GM23248 (cell line): Measurements from ENCODE around the gene COL26A1. TPM values are rescaled to one million over a fixed set of nuclear protein-coding genes. Genes with fewer than 3 reads are reported as not detected.

Experiments
- DNase-seq: peaks from one replicate; pipeline ENCODE4 v3.0.0-alpha.2; 2015
- H2AFZ ChIP-seq: fragments of 200-600 bp; sonication (generic); 2 replicates; pipeline ENCODE4 v1.6.1; 2016; ENCODE audit warnings: antibody characterized with exemption
- H3F3A ChIP-seq: fragments of 200-600 bp; sonication (generic); 2 replicates; pipeline ENCODE4 v1.6.1; 2016; ENCODE audit warnings: mild to moderate bottlenecking, antibody characterized with exemption, mixed run types; ENCODE audit not compliant: insufficient read depth
- H3K27ac ChIP-seq: fragments of 200-600 bp; sonication (generic); 2 replicates; pipeline ENCODE4 v1.5.1; 2016; ENCODE audit warnings: mild to moderate bottlenecking
- H3K27me3 ChIP-seq: fragments of 200-600 bp; sonication (generic); replicated peaks from 2 replicates; pipeline ENCODE4 v1.6.1; 2016; ENCODE audit warnings: mild to moderate bottlenecking; ENCODE audit not compliant: insufficient read depth
- H3K36me3 ChIP-seq: fragments of 200-600 bp; sonication (generic); 2 replicates; pipeline ENCODE4 v1.6.1; 2016; ENCODE audit warnings: low read depth, mild to moderate bottlenecking
- H3K4me1 ChIP-seq: fragments of 200-600 bp; sonication (generic); 2 replicates; pipeline ENCODE4 v1.6.1; 2016; ENCODE audit warnings: mild to moderate bottlenecking; ENCODE audit not compliant: insufficient read depth
- H3K4me2 ChIP-seq: fragments of 200-600 bp; sonication (generic); one replicate; pipeline ENCODE4 v1.6.1; 2016; ENCODE audit warnings: mild to moderate bottlenecking; ENCODE audit not compliant: unreplicated experiment
- H3K4me3 ChIP-seq: fragments of 200-600 bp; sonication (generic); 2 replicates; pipeline ENCODE4 v1.5.1; 2016; ENCODE audit warnings: mild to moderate bottlenecking
- H3K79me2 ChIP-seq: fragments of 200-600 bp; sonication (generic); 2 replicates; pipeline ENCODE4 v1.6.1; 2016; ENCODE audit warnings: mild to moderate bottlenecking; ENCODE audit not compliant: insufficient read depth
- H3K9ac ChIP-seq: fragments of 200-600 bp; sonication (generic); 2 replicates; pipeline ENCODE4 v1.6.1; 2016; ENCODE audit warnings: mild to moderate bottlenecking
- H3K9me2 ChIP-seq: fragments of 200-600 bp; sonication (generic); 2 replicates; pipeline ENCODE4 v1.6.1; 2016; ENCODE audit warnings: mixed run types, mild to moderate bottlenecking, moderate library complexity; ENCODE audit not compliant: insufficient read depth
- H3K9me3 ChIP-seq: fragments of 200-600 bp; sonication (generic); one replicate; pipeline ENCODE4 v1.6.1; 2017; ENCODE audit warnings: low read depth
- H4K20me1 ChIP-seq: fragments of 200-600 bp; sonication (generic); 2 replicates; pipeline ENCODE4 v1.6.0; 2016; ENCODE audit not compliant: insufficient read depth
- EZH2 ChIP-seq: fragments of 200-600 bp; sonication (generic); IDR thresholded peaks from 2 replicates; pipeline ENCODE4 v1.6.1; 2018; ENCODE audit warnings: antibody characterized with exemption, mild to moderate bottlenecking; ENCODE audit not compliant: insufficient read depth, poor library complexity, severe bottlenecking
- EZH2phosphoT487 ChIP-seq: fragments of 200-600 bp; sonication (generic); IDR thresholded peaks from 2 replicates; pipeline ENCODE4 v1.6.1; 2018; ENCODE audit warnings: antibody characterized with exemption, moderate library complexity, mild to moderate bottlenecking, low read depth; ENCODE audit not compliant: insufficient read depth
- WGBS, 2 experiments: methylation state at CpG; one replicate each; pipeline ENCODE4 v1.1.6; 2015 to 2017; ENCODE audit warnings: low lambda C conversion rate in 2 of 2, low coverage in 1 of 2; ENCODE audit errors: missing lambda C conversion rate in 2 of 2; 5-methylcytosine and 5-hydroxymethylcytosine counted together
- in situ Hi-C: fragments of 300-500 bp; cut with MboI; formaldehyde crosslinking; loops from 2 replicates; pipeline ENCODE4 v1.15.0; 2020
- polyA plus RNA-seq: library from polyadenylated mRNA; unstranded; fragments of >200 nt; fragmentation: Nextera tagmentation; extraction: Ambion mirVana; gene quantifications from 2 replicates; pipeline ENCODE4 v1.2.1, GENCODE V29; 2016
- total RNA-seq: library from RNA; depleted of rRNA; stranded (reverse); fragments of >200 nt; shearing (Covaris generic); gene quantifications from 2 replicates; pipeline ENCODE4 v1.2.3, GENCODE V29; 2014

COL26A1 gene
- total and polyA plus RNA-seq, 2 experiments from 2014 or later = not detected

- DNase-seq = no peak
- no peaks in the 10 kb centered on the region for H3K9me2 ChIP-seq
- H2AFZ ChIP-seq = no peak overlapping the region
- no peak overlapping the region for H3K9ac ChIP-seq
- no peak overlapping the region for H3K4me3 ChIP-seq
- H3F3A ChIP-seq = no peaks in the 10 kb centered on the region
- TF ChIP-seq EZH2phosphoT487 (no peak), EZH2 (no peak)
- no peaks in the 10 kb centered on the region for H3K36me3 ChIP-seq
- in situ Hi-C loops = no loop called here
- H3K27ac ChIP-seq = no peak overlapping the region
- WGBS, 2 experiments = 19 to 25% methylated on average over 13 to 15 of the region's 15 CpGs
- H3K27me3 ChIP-seq = peaks cover 41% of the 10 kb centered on the region
- no peaks in the 10 kb centered on the region for H3K9me3 ChIP-seq
- no peak overlapping the region for H3K4me2 ChIP-seq
- no peaks in the 10 kb centered on the region for H3K79me2 ChIP-seq
- no peaks in the 10 kb centered on the region for H4K20me1 ChIP-seq
- H3K4me1 ChIP-seq = no peaks in the 10 kb centered on the region
Measured at GRCh38 chr7:101436221-101436735, 73.6 kb downstream of the COL26A1 start.

GRCh38 chr7:101436857-101437576 is 74.3 kb downstream of the COL26A1 start:
- peaks cover 42% of the 10 kb centered on the region for H3K27me3 ChIP-seq
- DNase-seq = no peak
- H3K27ac ChIP-seq = no peak overlapping the region
- H3F3A ChIP-seq = no peaks in the 10 kb centered on the region
- H4K20me1 ChIP-seq = no peaks in the 10 kb centered on the region
- in situ Hi-C loops = no loop called here
- no peak for TF ChIP-seq EZH2phosphoT487
- no peak for TF ChIP-seq EZH2
- no peaks in the 10 kb centered on the region for H3K9me3 ChIP-seq
- no peaks in the 10 kb centered on the region for H3K4me1 ChIP-seq
- H3K4me3 ChIP-seq = no peak overlapping the region
- H3K9me2 ChIP-seq = no peaks in the 10 kb centered on the region
- no peak overlapping the region for H2AFZ ChIP-seq
- H3K79me2 ChIP-seq = no peaks in the 10 kb centered on the region
- no peak overlapping the region for H3K4me2 ChIP-seq
- WGBS, 2 experiments = 69 to 71% methylated on average over 19 of the region's 19 CpGs
- no peaks in the 10 kb centered on the region for H3K36me3 ChIP-seq
- H3K9ac ChIP-seq = no peak overlapping the region

GRCh38 chr7:101441890-101442289 is 79.2 kb downstream of the COL26A1 start:
- no peaks in the 10 kb centered on the region for H3K9me3 ChIP-seq
- H3K4me1 ChIP-seq = no peaks in the 10 kb centered on the region
- H3K9me2 ChIP-seq = no peaks in the 10 kb centered on the region
- H3K36me3 ChIP-seq = no peaks in the 10 kb centered on the region
- no peak overlapping the region for H3K9ac ChIP-seq
- no peak overlapping the region for H3K4me2 ChIP-seq
- WGBS, 2 experiments = 55 to 65% methylated on average over 7 of the region's 7 CpGs
- peaks cover 44% of the 10 kb centered on the region for H3K27me3 ChIP-seq
- no peaks in the 10 kb centered on the region for H3F3A ChIP-seq
- in situ Hi-C loops = no loop called here
- H2AFZ ChIP-seq = no peak overlapping the region
- TF ChIP-seq EZH2phosphoT487 (no peak), EZH2 (no peak)
- H3K79me2 ChIP-seq = no peaks in the 10 kb centered on the region
- H4K20me1 ChIP-seq = no peaks in the 10 kb centered on the region
- DNase-seq = no peak
- H3K27ac ChIP-seq = no peak overlapping the region
- no peak overlapping the region for H3K4me3 ChIP-seq

- Histone ChIP-seq H3K9me2 (no peaks in the 10 kb centered on the region), H3K79me2 (no peaks in the 10 kb centered on the region), H3F3A (no peaks in the 10 kb centered on the region), H3K9me3 (no peaks in the 10 kb centered on the region), H3K4me3 (no peak overlapping the region), H2AFZ (no peak overlapping the region), H3K27me3 (peaks cover 45% of the 10 kb centered on the region), H3K27ac (no peak overlapping the region), H3K4me1 (no peaks in the 10 kb centered on the region), H3K9ac (no peak overlapping the region), H3K36me3 (no peaks in the 10 kb centered on the region), H3K4me2 (no peak overlapping the region), H4K20me1 (no peaks in the 10 kb centered on the region)
- 36 to 39% methylated on average over 15 of the region's 15 CpGs for WGBS, 2 experiments
- DNase-seq = no peak
- in situ Hi-C loops = no loop called here
- TF ChIP-seq EZH2 (no peak), EZH2phosphoT487 (no peak)
Measured at GRCh38 chr7:101442426-101443070, 79.9 kb downstream of the COL26A1 start.
